Kidney tubule cell (primary cell): ENCODE measurements around the gene COL27A1.

Experiments
- DNase-seq: peaks from one replicate; pipeline ENCODE4 v3.0.0-alpha.2; 2018; ENCODE audit warnings: low spot score

COL27A1 gene

GRCh38 chr9:114149181-114149580 is 6.2 kb upstream of the COL27A1 start:
- no peak for DNase-seq

- no peak for DNase-seq
These were observed 5.5 kb upstream of the COL27A1 start for GRCh38 chr9:114149765-114150340.

- DNase-seq: no peak
These were observed 4.7 kb upstream of the COL27A1 start for GRCh38 chr9:114150608-114151007.

- no peak for DNase-seq
These were observed 3.8 kb upstream of the COL27A1 start for GRCh38 chr9:114151426-114151956.

GRCh38 chr9:114153761-114154599 is 1.4 kb upstream of the COL27A1 start:
- peak; percentile 43 for DNase-seq

- no peak for DNase-seq
These were observed 686 bp upstream of the COL27A1 start for GRCh38 chr9:114154600-114155102.

- no peak for DNase-seq
These were observed 789 bp downstream of the COL27A1 start for GRCh38 chr9:114155995-114156656.

- DNase-seq: peak; percentile 78
These were observed 1.5 kb downstream of the COL27A1 start for GRCh38 chr9:114156657-114157421.

GRCh38 chr9:114157516-114158176 is 2.3 kb downstream of the COL27A1 start:
- DNase-seq: peak; percentile 27

GRCh38 chr9:114158482-114159130 is 3.3 kb downstream of the COL27A1 start:
- no peak for DNase-seq

GRCh38 chr9:114159691-114160090 is 4.4 kb downstream of the COL27A1 start:
- no peak for DNase-seq

- DNase-seq: no peak
These were observed 6.2 kb downstream of the COL27A1 start for GRCh38 chr9:114161513-114161912.

GRCh38 chr9:114163517-114163951 is 8.2 kb downstream of the COL27A1 start:
- peak; percentile 79 for DNase-seq

- peak; percentile 79 for DNase-seq
These were observed 9.0 kb downstream of the COL27A1 start for GRCh38 chr9:114164191-114164794.

GRCh38 chr9:114165407-114166102 is 10.2 kb downstream of the COL27A1 start:
- no peak for DNase-seq

GRCh38 chr9:114166103-114166470 is 10.8 kb downstream of the COL27A1 start:
- no peak for DNase-seq

GRCh38 chr9:114166614-114167572 is 11.6 kb downstream of the COL27A1 start:
- DNase-seq: peak; percentile 17

- DNase-seq: no peak
These were observed 12.3 kb downstream of the COL27A1 start for GRCh38 chr9:114167591-114168091.
